ENCODE data around the gene AKAP12.

AKAP12 gene

GRCh38 chr6:151389618-151390275 lies 150.0 kb downstream of the AKAP12 start:
- no peak for TF ChIP-seq CTCF (IDR thresholded peaks at IDR 0.05; ENCODE audit: low read depth, low read length, missing control alignments)
- no peak for DNase-seq (ENCODE audit: extremely low read depth, low read depth)

GRCh38 chr6:151390276-151390850 lies 150.6 kb downstream of the AKAP12 start:
- TF ChIP-seq CTCF (IDR thresholded peaks at IDR 0.05; ENCODE audit: low read depth, low read length, missing control alignments) = no peak
- peak overlapping the region; percentile 79 for H3K4me3 ChIP-seq (replicated peaks; ENCODE audit: low read depth, low read length)
- DNase-seq (ENCODE audit: extremely low read depth, low read depth) = peak; percentile 94

More at GRCh38 chr6:151389618-151390275, 150.0 kb downstream of the AKAP12 start:
- peak overlapping the region; percentile 79 for H3K4me3 ChIP-seq (replicated peaks; ENCODE audit: low read depth, low read length)

- no peak for DNase-seq (ENCODE audit: extremely low read depth, low read depth)
- no peak for TF ChIP-seq CTCF (IDR thresholded peaks at IDR 0.05; ENCODE audit: low read depth, low read length, missing control alignments)
- H3K4me3 ChIP-seq (replicated peaks; ENCODE audit: low read depth, low read length) = peak overlapping the region; percentile 79
These were observed 151.2 kb downstream of the AKAP12 start for GRCh38 chr6:151390851-151391470.

GRCh38 chr6:151391471-151392413 lies 152.0 kb downstream of the AKAP12 start, which contains the start of gene ZBTB2:
Gene ZBTB2 (minus strand): TSS chr6:151391559. CDS start chr6:151373637, 17,922 bp downstream.
- DNase-seq (ENCODE audit: extremely low read depth, low read depth) = peak; percentile 80
- TF ChIP-seq CTCF (IDR thresholded peaks at IDR 0.05; ENCODE audit: low read depth, low read length, missing control alignments) = no peak
- H3K4me3 ChIP-seq (replicated peaks; ENCODE audit: low read depth, low read length) = peak within 1 kb of the TSS; percentile 79

- peak overlapping the region; percentile 79 for H3K4me3 ChIP-seq (replicated peaks; ENCODE audit: low read depth, low read length)
- no peak for TF ChIP-seq CTCF (IDR thresholded peaks at IDR 0.05; ENCODE audit: low read depth, low read length, missing control alignments)
- DNase-seq (ENCODE audit: extremely low read depth, low read depth) = no peak
These were observed 152.7 kb downstream of the AKAP12 start for GRCh38 chr6:151392427-151392826.

- no peak for TF ChIP-seq CTCF (IDR thresholded peaks at IDR 0.05; ENCODE audit: low read depth, low read length, missing control alignments)
- H3K4me3 ChIP-seq (replicated peaks; ENCODE audit: low read depth, low read length) = peak overlapping the region; percentile 79
- DNase-seq (ENCODE audit: extremely low read depth, low read depth) = no peak
These were observed 153.6 kb downstream of the AKAP12 start for GRCh38 chr6:151393410-151393809.
